ENCODE results near the gene TBC1D14.
"Not testable (repeated sequence)": the region's sequence is repeated elsewhere in the genome, so short reads cannot be mapped to it uniquely, and the experiment has no call there.

Gene TBC1D14

DNA sequence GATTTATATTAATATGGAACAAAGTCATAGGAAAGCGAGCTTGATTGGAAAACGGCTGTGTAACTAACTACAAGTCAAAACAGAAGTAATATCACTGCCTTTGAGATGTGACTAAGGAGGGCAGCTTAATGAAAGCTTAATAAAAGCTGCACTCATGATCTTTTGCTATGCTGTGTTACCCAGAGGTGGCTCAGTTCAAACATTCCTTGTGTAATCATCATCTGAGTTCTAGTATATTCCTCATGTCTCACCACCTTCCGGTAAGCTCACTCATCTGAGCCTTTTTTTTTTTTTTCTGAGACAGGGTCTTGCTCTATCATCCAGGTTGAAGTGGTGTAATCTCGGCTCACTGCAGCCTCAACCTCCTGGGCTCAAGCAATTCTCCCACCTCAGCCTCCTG lies 153.2 kb downstream of the TBC1D14 start:
- DNase-seq (ENCODE audit: low spot score): no peak

DNA sequence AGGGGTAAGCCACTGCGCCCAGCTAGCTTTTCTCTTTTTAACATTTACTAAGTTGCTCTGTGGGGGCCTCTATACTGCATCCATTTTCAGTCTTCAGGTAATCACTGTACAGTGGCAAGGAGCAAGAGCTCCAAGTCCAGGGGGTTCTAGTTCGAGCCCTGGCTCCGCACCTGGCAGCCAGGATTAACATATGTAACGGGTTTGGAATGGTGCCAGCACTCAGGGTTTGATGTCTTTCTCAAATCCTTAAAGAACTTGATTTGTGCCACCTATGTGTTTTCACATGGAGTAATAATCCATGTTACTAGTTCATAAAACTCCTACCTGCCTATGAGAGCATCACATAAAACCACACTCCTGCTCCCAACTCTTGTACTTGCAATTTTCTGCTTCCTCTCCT lies 153.7 kb downstream of the TBC1D14 start:
- no peak for DNase-seq (ENCODE audit: low spot score)

DNA sequence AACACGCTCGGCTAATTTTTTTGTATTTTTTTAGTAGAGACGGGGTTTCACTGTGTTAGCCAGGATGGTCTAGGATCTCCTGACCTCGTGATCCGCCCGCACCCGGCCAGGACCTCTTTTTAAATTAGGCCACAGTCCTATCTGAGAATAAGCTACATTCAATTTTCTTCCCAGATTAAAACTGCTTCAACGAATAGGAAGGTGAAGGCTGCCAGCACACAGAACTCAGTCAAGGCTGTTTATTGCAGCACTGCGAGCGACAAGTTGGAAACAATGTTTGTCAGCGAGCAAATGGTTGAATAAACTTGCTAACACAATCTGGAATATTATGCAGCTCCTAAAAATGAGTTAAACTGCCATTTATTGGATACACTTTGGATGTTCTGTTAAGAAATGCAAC lies 156.4 kb downstream of the TBC1D14 start:
- DNase-seq (ENCODE audit: low spot score): no peak

- DNase-seq (ENCODE audit: low spot score): no peak
Measured at GRCh38 chr4:7066493-7066892, 156.9 kb downstream of the TBC1D14 start.

DNA sequence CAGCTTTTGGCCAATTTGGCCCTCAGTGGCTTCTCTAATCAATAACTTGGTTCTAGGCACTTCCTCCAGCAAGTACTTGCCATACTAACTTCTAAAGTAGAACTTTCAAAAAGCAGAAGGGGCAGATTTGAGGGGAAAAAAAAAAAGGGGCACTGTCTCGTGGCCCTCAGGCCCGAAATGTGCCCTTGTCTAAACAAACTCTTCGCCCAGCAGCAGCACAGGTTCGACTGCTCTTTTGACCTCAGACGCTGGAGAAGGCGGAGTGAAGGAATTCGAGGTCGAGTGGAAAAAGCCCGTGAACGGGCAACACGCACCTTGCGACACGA lies 157.5 kb downstream of the TBC1D14 start:
- no peak for DNase-seq (ENCODE audit: low spot score)

- DNase-seq (ENCODE audit: low spot score): peak; percentile 100
Measured at GRCh38 chr4:7067452-7068278, 158.0 kb downstream of the TBC1D14 start, which contains the start of gene GRPEL1. Gene GRPEL1 (minus strand): TSS chr4:7068064. CDS start chr4:7068032, 32 bp downstream.

DNA sequence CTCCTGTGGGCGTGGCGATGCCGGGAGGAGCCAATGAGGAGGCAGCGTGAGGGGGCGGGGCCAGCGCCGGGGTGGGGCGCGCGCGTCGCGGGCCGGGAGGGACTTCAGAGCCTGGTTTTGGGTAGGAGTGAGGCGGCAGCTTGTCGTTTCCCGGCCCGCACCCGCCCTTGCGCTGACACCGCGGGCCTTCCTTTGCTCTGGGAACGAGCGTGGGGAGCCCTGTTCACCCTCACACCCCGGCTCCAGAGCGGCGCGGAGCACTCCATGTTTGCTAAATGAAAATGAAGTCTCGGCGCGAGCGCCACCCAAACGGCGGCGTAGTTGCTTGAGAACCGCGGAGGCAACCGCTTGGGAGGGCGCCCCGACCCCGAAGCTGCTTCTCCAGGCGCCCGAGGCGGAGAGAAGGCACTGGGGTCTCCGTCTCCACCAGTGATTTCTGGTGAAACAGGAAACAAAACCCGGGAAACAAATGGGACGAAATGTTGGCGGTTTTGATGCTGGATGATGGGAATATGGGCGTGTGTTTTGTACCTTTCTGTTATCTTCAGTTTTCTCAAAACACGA lies 158.7 kb downstream of the TBC1D14 start:
- DNase-seq (ENCODE audit: low spot score): no peak

DNA sequence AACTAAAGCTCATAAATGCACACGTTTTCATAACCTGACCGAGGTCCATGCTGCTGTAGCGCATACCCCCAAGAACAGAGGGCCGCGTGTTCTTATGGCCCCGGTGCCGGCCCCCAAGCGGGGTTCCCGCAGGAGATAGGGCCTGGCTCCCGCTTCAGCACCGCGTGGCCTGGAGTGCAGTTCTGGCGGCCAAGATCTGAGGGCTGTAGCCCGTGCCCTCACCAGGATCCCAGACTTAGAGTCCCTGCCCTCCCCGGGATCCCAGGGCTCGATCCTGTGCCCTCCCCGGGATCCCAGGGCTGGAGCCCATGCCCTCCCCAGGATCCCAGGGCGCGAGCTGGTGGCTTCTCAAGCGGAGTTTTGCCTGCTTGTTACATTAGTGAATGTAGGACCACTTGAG lies 159.3 kb downstream of the TBC1D14 start:
- DNase-seq (ENCODE audit: low spot score): no peak

- DNase-seq (ENCODE audit: low spot score): peak; percentile 86
Measured at GRCh38 chr4:7070729-7071511, 161.3 kb downstream of the TBC1D14 start.

GRCh38 chr4:7073059-7073458 lies 163.4 kb downstream of the TBC1D14 start:
- DNase-seq (ENCODE audit: low spot score): no peak

- no peak for DNase-seq (ENCODE audit: low spot score)
Measured at GRCh38 chr4:7073526-7074390, 164.1 kb downstream of the TBC1D14 start.

DNA sequence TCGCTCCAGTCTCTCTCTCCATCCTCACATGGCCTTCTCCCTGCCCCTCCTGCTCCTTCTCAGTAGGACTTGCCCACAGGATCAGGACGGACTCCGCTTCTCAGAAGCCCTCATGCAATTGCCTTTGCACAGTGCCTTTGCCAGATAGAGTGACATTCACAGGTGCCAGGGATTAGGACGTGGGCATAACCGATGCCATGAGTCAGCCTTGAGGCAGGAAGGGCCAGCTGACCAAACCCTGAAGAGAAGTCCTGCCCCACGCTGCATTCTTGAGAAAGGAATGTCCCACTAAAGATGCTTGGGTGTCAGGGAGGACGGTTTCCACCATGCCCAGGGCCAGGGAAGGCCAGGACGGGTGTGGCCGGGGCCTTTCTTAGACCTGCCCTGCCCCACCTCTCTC lies 164.8 kb downstream of the TBC1D14 start:
- no peak for DNase-seq (ENCODE audit: low spot score)

- no peak for DNase-seq (ENCODE audit: low spot score)
Measured at GRCh38 chr4:7075962-7076695, 166.5 kb downstream of the TBC1D14 start.

GRCh38 chr4:7076696-7077082 lies 167.1 kb downstream of the TBC1D14 start:
- no peak for DNase-seq (ENCODE audit: low spot score)

DNA sequence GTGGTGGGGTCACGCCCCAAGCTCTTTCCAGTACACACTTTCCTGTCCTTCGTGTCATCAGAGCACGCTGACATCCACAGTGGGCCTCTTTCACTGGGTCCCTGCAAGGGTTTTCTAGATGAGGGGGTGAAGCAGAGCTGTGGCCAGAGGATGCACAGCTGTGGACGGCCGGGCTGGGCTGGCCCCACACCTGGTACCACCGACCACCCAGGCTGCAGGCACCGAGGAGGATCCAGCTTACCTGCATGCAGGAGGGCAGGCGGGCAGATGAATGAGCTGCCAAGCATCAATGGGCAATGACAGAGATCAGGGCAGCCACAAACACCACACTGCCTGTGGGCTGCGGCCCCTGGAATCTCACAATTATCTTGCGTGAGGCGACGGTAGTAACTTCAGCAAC lies 167.7 kb downstream of the TBC1D14 start:
- no peak for DNase-seq (ENCODE audit: low spot score)

GRCh38 chr4:7078025-7078424 lies 168.4 kb downstream of the TBC1D14 start:
- no peak for DNase-seq (ENCODE audit: low spot score)

- DNase-seq (ENCODE audit: low spot score): not testable (repeated sequence)
Measured at GRCh38 chr4:7079483-7079882, 169.9 kb downstream of the TBC1D14 start.

GRCh38 chr4:7079909-7080308 lies 170.3 kb downstream of the TBC1D14 start:
- DNase-seq (ENCODE audit: low spot score): not testable (repeated sequence)
